Astrocyte (in vitro differentiated cells and primary cell): ENCODE measurements around the gene FRMD4A.

Experiments
- CTCF ChIP-seq: IDR thresholded peaks from 2 replicates; pipeline ENCODE4 v1.5.1; 2011; ENCODE audit warnings: low read depth, mild to moderate bottlenecking, inconsistent platforms, low read length, moderate library complexity; ENCODE audit not compliant: insufficient read depth
- EZH2 ChIP-seq: IDR thresholded peaks from 2 replicates; pipeline ENCODE4 v1.6.1; 2012; ENCODE audit warnings: mild to moderate bottlenecking, low read length, inconsistent platforms; ENCODE audit not compliant: insufficient read depth

- TF ChIP-seq CTCF (no peak), EZH2 (no peak)
Measured at GRCh38 chr10:14016011-14016536, 314.6 kb downstream of the FRMD4A start.
